Transverse colon (tissue), 4 donors: ENCODE measurements around the gene LRRC10B.

Source experiments
- CTCF ChIP-seq, 5 experiments: fragments of 200-600 bp in 3 of 5; fragments of 450-650 bp in 2 of 5; sonication (generic) in 3 of 5; IDR thresholded peaks; 1 replicate in 2 of 5; 2 replicates in 3 of 5; pipeline ENCODE4 v1.5.1; 2016 to 2017; ENCODE audit warnings: antibody characterized with exemption in 5 of 5, inconsistent platforms in 3 of 5, mild to moderate bottlenecking in 2 of 5, moderate library complexity in 1 of 5
- EP300 ChIP-seq: sonication (generic); formaldehyde crosslinking; IDR thresholded peaks from one replicate; pipeline ENCODE4 v1.6.1; 2017; ENCODE audit warnings: antibody characterized with exemption, low read depth
- POLR2AphosphoS5 ChIP-seq, 3 donors: sonication (generic); formaldehyde crosslinking; IDR thresholded peaks; one replicate each; pipeline ENCODE4 v1.6.1; 2016; ENCODE audit warnings: antibody characterized with exemption in 3 of 3

- TF ChIP-seq EP300 (no peak), CTCF (IDR thresholded peaks at IDR 0.05) (no peak), POLR2AphosphoS5 (IDR thresholded peaks at IDR 0.05) (no peak)
Measured at GRCh38 chr11:61524446-61524845, 15.9 kb downstream of the LRRC10B start.
